SU-DHL-6 (cell line): ENCODE measurements around the gene RBBP4.
A peak's percentile ranks its signal among the peaks of the same experiment; 100 is the strongest.

ENCODE experiments used
- H2AFZ ChIP-seq: fragments of 200-600 bp; sonication (generic); 2 replicates; pipeline ENCODE4 v1.6.1; 2014; ENCODE audit warnings: low read depth, mild to moderate bottlenecking, moderate library complexity, mixed read lengths, antibody characterized with exemption, low read length; ENCODE audit not compliant: severe bottlenecking
- H3F3A ChIP-seq: fragments of 200-600 bp; shearing (Covaris generic); 2 replicates; pipeline ENCODE4 v1.6.0; 2016; ENCODE audit warnings: antibody characterized with exemption, mild to moderate bottlenecking; ENCODE audit not compliant: insufficient read depth
- H3K27ac ChIP-seq: fragments of 200-600 bp; sonication (generic); 2 replicates; pipeline ENCODE4 v1.5.1; 2016; ENCODE audit warnings: low read depth, mild to moderate bottlenecking, low read length, moderate library complexity, mixed read lengths
- H3K27me3 ChIP-seq: fragments of 200-600 bp; sonication (generic), shearing (Covaris generic); 2 replicates; pipeline ENCODE4 v1.6.0; 2014; ENCODE audit warnings: mild to moderate bottlenecking, low read length
- H3K36me3 ChIP-seq: fragments of 200-600 bp; sonication (generic); 2 replicates; pipeline ENCODE4 v1.6.1; 2014; ENCODE audit warnings: mild to moderate bottlenecking, low read length, mixed read lengths
- H3K4me2 ChIP-seq: fragments of 300-600, 200-600 bp; shearing (Covaris generic), sonication (generic); 2 replicates; pipeline ENCODE4 v1.6.0; 2014; ENCODE audit warnings: low read length, low read depth, mild to moderate bottlenecking; ENCODE audit not compliant: poor library complexity, severe bottlenecking
- H3K4me3 ChIP-seq: fragments of 200-600 bp; sonication (generic); 2 replicates; pipeline ENCODE4 v1.5.1; 2014; ENCODE audit warnings: antibody characterized with exemption, low read length, mild to moderate bottlenecking, mixed read lengths; ENCODE audit not compliant: insufficient read depth, poor library complexity, severe bottlenecking
- H3K79me2 ChIP-seq: fragments of 200-600 bp; sonication (generic); 2 replicates; pipeline ENCODE4 v1.6.1; 2014; ENCODE audit warnings: mild to moderate bottlenecking, low read length, moderate library complexity; ENCODE audit not compliant: insufficient read depth
- H3K9ac ChIP-seq: fragments of 200-600 bp; sonication (generic); 2 replicates; pipeline ENCODE4 v1.7.0; 2014; ENCODE audit warnings: mild to moderate bottlenecking, low read length
- H3K9me2 ChIP-seq: fragments of 200-600 bp; sonication (generic); replicated peaks from 2 replicates; pipeline ENCODE4 v1.6.1; 2014; ENCODE audit warnings: low read length; ENCODE audit not compliant: insufficient read depth
- H3K9me3 ChIP-seq: fragments of 200-600 bp; sonication (generic); 2 replicates; pipeline ENCODE4 v1.6.1; 2014; ENCODE audit warnings: low read length, mixed read lengths; ENCODE audit not compliant: insufficient read depth
- H4K20me1 ChIP-seq: fragments of 200-600 bp; sonication (generic); 2 replicates; pipeline ENCODE4 v1.6.1; 2014; ENCODE audit warnings: low read depth, mild to moderate bottlenecking, antibody characterized with exemption, low read length, moderate library complexity, mixed read lengths
- EZH2phosphoT487 ChIP-seq: fragments of 200-600 bp; sonication (generic), shearing (Covaris generic); conservative IDR thresholded peaks from 2 replicates; pipeline ENCODE4 v1.6.1; 2018; ENCODE audit warnings: mild to moderate bottlenecking, antibody characterized with exemption, low read length, moderate library complexity, mixed read lengths
- TF ChIP-seq, protein P1 (sequence below): fragments of 200-600 bp; sonication (generic); IDR thresholded peaks from one replicate; pipeline ENCODE4 v1.5.1; 2017; ENCODE audit warnings: antibody characterized with exemption, mild to moderate bottlenecking, low read length, moderate library complexity; ENCODE audit not compliant: insufficient read depth, poor library complexity, severe bottlenecking

The RBBP4 gene

DNA sequence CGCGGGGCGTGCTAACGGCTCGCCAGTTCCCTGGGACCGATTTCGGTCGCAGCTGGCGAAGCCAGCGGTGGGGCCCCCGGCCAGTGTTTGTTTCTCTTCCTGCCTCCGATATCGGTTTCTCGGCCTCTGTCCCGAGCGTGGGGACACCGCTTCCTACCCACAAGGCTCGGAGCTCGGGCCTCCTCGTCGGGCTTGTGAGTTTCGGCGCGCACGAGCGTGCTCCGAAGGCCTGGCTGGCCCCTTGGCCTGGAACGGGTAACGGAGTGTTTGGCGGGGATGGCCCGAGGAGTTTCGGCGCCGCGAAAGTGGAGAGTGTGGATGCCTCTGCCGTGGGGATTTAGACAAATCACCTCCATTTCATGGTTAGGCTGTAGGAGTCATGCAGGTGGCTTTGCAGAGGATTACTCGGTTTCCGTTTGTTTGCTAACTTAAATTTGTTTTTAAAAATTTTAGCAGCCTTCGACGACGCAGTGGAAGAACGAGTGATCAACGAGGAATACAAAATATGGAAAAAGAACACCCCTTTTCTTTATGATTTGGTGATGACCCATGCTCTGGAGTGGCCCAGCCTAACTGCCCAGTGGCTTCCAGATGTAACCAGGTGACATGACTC lies 559 bp downstream of the RBBP4 start:
- H3K27ac ChIP-seq: peak overlapping the region; percentile 84

GRCh38 chr1:32652244-32652962 lies 1.4 kb downstream of the RBBP4 start:
- peaks cover 11% of the 10 kb centered on the region for H4K20me1 ChIP-seq
- peak overlapping the region; percentile 88 for H3K9ac ChIP-seq

More for the DNA sequence above, 559 bp downstream of the RBBP4 start:
- Histone ChIP-seq H3K36me3 (peaks cover 38% of the 10 kb centered on the region), H3K9me2 (no peaks in the 10 kb centered on the region), H3F3A (peaks cover 30% of the 10 kb centered on the region), H3K27me3 (no peaks in the 10 kb centered on the region), H4K20me1 (peaks cover 11% of the 10 kb centered on the region), H3K4me2 (peak overlapping the region; percentile 99), H3K4me3 (peak overlapping the region; percentile 73), H3K9ac (peak overlapping the region; percentile 88), H3K9me3 (no peaks in the 10 kb centered on the region), H3K79me2 (peaks cover 85% of the 10 kb centered on the region), H2AFZ (no peak overlapping the region)
- no peak for TF ChIP-seq EZH2phosphoT487
- TF ChIP-seq, protein P1, sequence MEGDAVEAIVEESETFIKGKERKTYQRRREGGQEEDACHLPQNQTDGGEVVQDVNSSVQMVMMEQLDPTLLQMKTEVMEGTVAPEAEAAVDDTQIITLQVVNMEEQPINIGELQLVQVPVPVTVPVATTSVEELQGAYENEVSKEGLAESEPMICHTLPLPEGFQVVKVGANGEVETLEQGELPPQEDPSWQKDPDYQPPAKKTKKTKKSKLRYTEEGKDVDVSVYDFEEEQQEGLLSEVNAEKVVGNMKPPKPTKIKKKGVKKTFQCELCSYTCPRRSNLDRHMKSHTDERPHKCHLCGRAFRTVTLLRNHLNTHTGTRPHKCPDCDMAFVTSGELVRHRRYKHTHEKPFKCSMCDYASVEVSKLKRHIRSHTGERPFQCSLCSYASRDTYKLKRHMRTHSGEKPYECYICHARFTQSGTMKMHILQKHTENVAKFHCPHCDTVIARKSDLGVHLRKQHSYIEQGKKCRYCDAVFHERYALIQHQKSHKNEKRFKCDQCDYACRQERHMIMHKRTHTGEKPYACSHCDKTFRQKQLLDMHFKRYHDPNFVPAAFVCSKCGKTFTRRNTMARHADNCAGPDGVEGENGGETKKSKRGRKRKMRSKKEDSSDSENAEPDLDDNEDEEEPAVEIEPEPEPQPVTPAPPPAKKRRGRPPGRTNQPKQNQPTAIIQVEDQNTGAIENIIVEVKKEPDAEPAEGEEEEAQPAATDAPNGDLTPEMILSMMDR: no peak

DNA sequence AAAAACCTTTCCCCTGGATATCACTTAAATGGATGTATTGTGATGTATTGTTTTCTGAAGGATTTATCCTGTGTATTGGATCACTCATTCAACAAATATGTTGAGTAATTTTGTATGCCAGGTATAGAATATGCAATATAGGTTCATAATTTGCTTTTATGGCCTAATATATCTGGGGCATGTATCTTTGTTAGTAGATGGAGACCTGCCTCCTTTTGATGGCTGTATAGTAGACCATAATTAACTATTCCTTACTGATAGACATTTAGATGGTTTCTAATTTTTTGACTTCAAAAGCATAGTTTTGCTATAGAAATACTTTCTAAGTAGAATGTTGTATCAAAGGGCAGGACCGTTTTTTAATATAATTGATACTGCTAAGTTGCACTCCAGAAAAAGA lies 8.6 kb downstream of the RBBP4 start:
- no peak overlapping the region for H3K27ac ChIP-seq
- peaks cover 42% of the 10 kb centered on the region for H3K36me3 ChIP-seq
- no peak overlapping the region for H2AFZ ChIP-seq
- no peaks in the 10 kb centered on the region for H3K27me3 ChIP-seq
- H3K9ac ChIP-seq: no peak overlapping the region
- peaks cover 1% of the 10 kb centered on the region; the same call in 1 of the 2 replicates for H4K20me1 ChIP-seq
- peaks cover 86% of the 10 kb centered on the region for H3K79me2 ChIP-seq
- TF ChIP-seq, protein P1: no peak
- TF ChIP-seq EZH2phosphoT487: no peak
- H3K9me3 ChIP-seq: no peaks in the 10 kb centered on the region
- no peaks in the 10 kb centered on the region for H3K9me2 ChIP-seq
- no peak overlapping the region for H3K4me2 ChIP-seq
- H3F3A ChIP-seq: peaks cover 3% of the 10 kb centered on the region
- no peak overlapping the region for H3K4me3 ChIP-seq

More at GRCh38 chr1:32652244-32652962, 1.4 kb downstream of the RBBP4 start:
- Histone ChIP-seq H3K36me3 (peaks cover 46% of the 10 kb centered on the region), H3K9me2 (no peaks in the 10 kb centered on the region), H3F3A (peaks cover 30% of the 10 kb centered on the region), H3K4me3 (peak overlapping the region; percentile 73), H3K9me3 (no peaks in the 10 kb centered on the region), H3K79me2 (peaks cover 85% of the 10 kb centered on the region), H3K27ac (peak overlapping the region; percentile 84), H3K4me2 (peak overlapping the region; percentile 99), H3K27me3 (no peaks in the 10 kb centered on the region), H2AFZ (no peak overlapping the region)
- TF ChIP-seq EZH2phosphoT487: no peak
- TF ChIP-seq, protein P1: no peak
